ENCODE results near the gene TLE1. TPM values are rescaled to one million over a fixed set of nuclear protein-coding genes. Genes with fewer than 3 reads are reported as not detected.

TLE1 gene
- total RNA-seq, 1 experiment from 2014 or later = 28.5 TPM

Small RNA genes within 50 kb of the gene (small RNA-seq; reads per million reads assigned to genes)
- gene RNU6-1035P = 0 to 0.04 reads per million in 2 experiments

Other genes with a start within 250 kb of the TLE1 start
- not detected in 2 replicates for gene SPATA31D4, start 238.9 kb upstream of the TLE1 start, total RNA-seq (2014; rRNA removed; shearing (Covaris generic))